HCT116 (cell line): ENCODE data around the gene RBM34. TPM values are rescaled to one million over a fixed set of nuclear protein-coding genes. Genes with fewer than 3 reads are reported as not detected.

ENCODE experiments used
- ATAC-seq: fragments of 200-7000 bp; cut with Tn5 transposase; 2 replicates; pipeline ENCODE4 v1.9.1; 2020; ENCODE audit warnings: mild to moderate bottlenecking, moderate library complexity
- Bru-seq: library from RNA; stranded (reverse); fragments of 400-500 nt; gene quantifications from one replicate; lab custom pipeline; 2021; lab: Mats Ljungman, UMichigan
- BruChase-seq, 2 experiments: library from RNA; stranded (reverse); fragments of 400-500 nt; gene quantifications; one replicate each; lab custom pipeline; 2021; lab: Mats Ljungman, UMichigan
- BruUV-seq: library from RNA; stranded (reverse); fragments of 400-500 nt; replicated peaks from 2 replicates; lab custom pipeline; 2021; lab: Mats Ljungman, UMichigan
- CTCF ChIA-PET: fragments of 300-600 bp; sonication (Branson Sonifier 250); formaldehyde crosslinking; loops from one replicate; lab custom pipeline; 2021; ENCODE audit warnings: antibody characterized with exemption; lab: Charles Lee
- POLR2A ChIA-PET: fragments of 300-600, 350-600 bp; sonication (Branson Sonifier 250); formaldehyde crosslinking; loops from one replicate; lab custom pipeline; 2021; ENCODE audit warnings: antibody characterized with exemption; lab: Charles Lee
- RAD21 ChIA-PET, 2 experiments: fragments of 300-600 bp; sonication (Branson Sonifier 250); formaldehyde crosslinking; loops; one replicate each; lab custom pipeline; 2023; ENCODE audit warnings: low total read pairs in 2 of 2; ENCODE audit not compliant: uncharacterized antibody in 2 of 2, unreplicated experiment in 2 of 2, low non-redundant PET in 1 of 2; lab: Charles Lee
- DNase-seq: peaks from one replicate; pipeline ENCODE4 v3.0.0-alpha.2; 2010; ENCODE audit warnings: low read depth, low spot score
- H2AFZ ChIP-seq: fragments of 200-600 bp; shearing (Covaris generic), sonication (generic); 2 replicates; pipeline ENCODE4 v1.6.1; 2017; ENCODE audit warnings: low read depth, mixed run types, mixed read lengths, antibody characterized with exemption, low read length; ENCODE audit not compliant: poor library complexity, severe bottlenecking
- H3K27ac ChIP-seq: 2 replicates; pipeline ENCODE4 v1.5.1; 2012; ENCODE audit warnings: low read depth, low read length
- H3K27me3 ChIP-seq: fragments of 200-600 bp; sonication (generic); 2 replicates; pipeline ENCODE4 v1.6.1; 2016; ENCODE audit warnings: mixed run types, low read length, mixed read lengths; ENCODE audit not compliant: insufficient read depth
- H3K36me3 ChIP-seq, 2 experiments: fragments of 200-500 bp in 1 of 2; fragments of 200-600 bp in 1 of 2; sonication (Bioruptor generic) in 1 of 2; sonication (generic) in 1 of 2; 2 replicates each; pipeline versions ENCODE4 v1.5.1 to v1.6.1; 2014 to 2016; ENCODE audit warnings: low read length in 2 of 2, inconsistent platforms in 1 of 2, mixed read lengths in 1 of 2, mixed run types in 1 of 2; ENCODE audit not compliant: insufficient read depth in 2 of 2, control insufficient read depth in 1 of 2
- H3K4me1 ChIP-seq, 2 experiments: fragments of 200-600 bp in 1 of 2; sonication (generic) in 1 of 2; 2 replicates each; pipeline versions ENCODE4 v1.5.1 to v1.6.1; 2012 to 2017; ENCODE audit warnings: low read length in 2 of 2, inconsistent platforms in 1 of 2, mild to moderate bottlenecking in 1 of 2, mixed read lengths in 1 of 2, mixed run types in 1 of 2, moderate library complexity in 1 of 2; ENCODE audit not compliant: insufficient read depth in 2 of 2, control insufficient read depth in 1 of 2
- H3K4me2 ChIP-seq: fragments of 200-600 bp; sonication (generic); 2 replicates; pipeline ENCODE4 v1.6.1; 2017; ENCODE audit warnings: mixed run types, low read length, mixed read lengths
- H3K4me3 ChIP-seq, 2 experiments: fragments of 200-600 bp in 1 of 2; sonication (generic) in 1 of 2; replicated peaks in 1 of 2; 2 replicates each; pipeline ENCODE4 v1.5.1; 2011 to 2016; ENCODE audit warnings: low read length in 2 of 2, control low read depth in 1 of 2, low read depth in 1 of 2, mild to moderate bottlenecking in 1 of 2, mixed read lengths in 1 of 2, mixed run types in 1 of 2
- H3K79me2 ChIP-seq: fragments of 200-600 bp; sonication (generic); 2 replicates; pipeline ENCODE4 v1.6.1; 2017; ENCODE audit warnings: mild to moderate bottlenecking, mixed run types, low read length, moderate library complexity, mixed read lengths; ENCODE audit not compliant: insufficient read depth
- H3K9ac ChIP-seq: fragments of 200-600 bp; sonication (generic); 2 replicates; pipeline ENCODE4 v1.6.1; 2016; ENCODE audit warnings: low read length, mixed read lengths
- H3K9me2 ChIP-seq: fragments of 200-600 bp; sonication (generic), shearing (Covaris generic); 2 replicates; pipeline ENCODE4 v1.6.1; 2017; ENCODE audit warnings: mixed run types, mild to moderate bottlenecking, moderate library complexity; ENCODE audit not compliant: insufficient read depth
- H3K9me3 ChIP-seq, 2 experiments: fragments of 200-500 bp in 1 of 2; fragments of 200-600 bp in 1 of 2; sonication (Bioruptor generic) in 1 of 2; sonication (generic) in 1 of 2; 2 replicates each; pipeline ENCODE4 v1.6.1; 2014 to 2017; ENCODE audit warnings: low read length in 2 of 2, mixed read lengths in 2 of 2, inconsistent platforms in 1 of 2, low read depth in 1 of 2, mild to moderate bottlenecking in 1 of 2, mixed run types in 1 of 2, moderate library complexity in 1 of 2; ENCODE audit not compliant: control insufficient read depth in 1 of 2, insufficient read depth in 1 of 2
- H4K20me1 ChIP-seq: fragments of 200-600 bp; sonication (generic), shearing (Covaris generic); 2 replicates; pipeline ENCODE4 v1.6.1; 2017; ENCODE audit warnings: mixed run types, mild to moderate bottlenecking, moderate library complexity; ENCODE audit not compliant: insufficient read depth
- CEBPB ChIP-seq: IDR thresholded peaks from 2 replicates; pipeline ENCODE4 v1.6.1; 2012; ENCODE audit warnings: low read depth
- ELF1 ChIP-seq: IDR thresholded peaks from 2 replicates; pipeline ENCODE4 v1.6.1; 2012; ENCODE audit warnings: low read depth, borderline replicate concordance
- EZH2phosphoT487 ChIP-seq: fragments of 200-600 bp; IDR thresholded peaks from 2 replicates; pipeline ENCODE4 v1.6.1; 2018; ENCODE audit warnings: antibody characterized with exemption, borderline replicate concordance
- FOSL1 ChIP-seq: IDR thresholded peaks from 2 replicates; pipeline ENCODE4 v1.6.1; 2012; ENCODE audit warnings: low read depth
- JUND ChIP-seq: IDR thresholded peaks from 2 replicates; pipeline ENCODE4 v1.6.1; 2012
- POLR2A ChIP-seq: IDR thresholded peaks from 2 replicates; pipeline ENCODE4 v1.7.0; 2011; ENCODE audit warnings: borderline replicate concordance; ENCODE audit not compliant: insufficient read depth, insufficient read length; ENCODE audit errors: extremely low read depth
- POLR2AphosphoS5 ChIP-seq: IDR thresholded peaks from 2 replicates; pipeline ENCODE4 v1.6.1; 2011; ENCODE audit warnings: mild to moderate bottlenecking, low read depth, low read length, moderate library complexity
- RAD21 ChIP-seq: IDR thresholded peaks from 2 replicates; pipeline ENCODE4 v1.6.1; 2012; ENCODE audit warnings: low read depth, mild to moderate bottlenecking
- SIN3A ChIP-seq: IDR thresholded peaks from 2 replicates; pipeline ENCODE4 v1.6.1; 2012; ENCODE audit warnings: low read depth
- SP1 ChIP-seq: IDR thresholded peaks from 2 replicates; pipeline ENCODE4 v1.6.1; 2012; ENCODE audit warnings: low read depth
- SRF ChIP-seq: IDR thresholded peaks from 2 replicates; pipeline ENCODE4 v1.6.1; 2012; ENCODE audit warnings: low read depth
- TCF7L2 ChIP-seq: IDR thresholded peaks from 2 replicates; pipeline ENCODE4 v1.7.0; 2011; ENCODE audit warnings: borderline replicate concordance, inconsistent platforms; ENCODE audit not compliant: insufficient read depth, insufficient read length; ENCODE audit errors: extremely low read depth
- YY1 ChIP-seq: IDR thresholded peaks from 2 replicates; pipeline ENCODE4 v1.6.1; 2011; ENCODE audit warnings: low read length, low read depth, moderate library complexity, mild to moderate bottlenecking; ENCODE audit not compliant: insufficient replicate concordance; ENCODE audit errors: extremely low read depth
- ZFX ChIP-seq: fragments of 450-650 bp; IDR thresholded peaks from 2 replicates; pipeline ENCODE4 v1.6.1; 2017
- intact Hi-C: fragments of 100-400 bp; cut with micrococcal nuclease; formaldehyde crosslinking; loops from 2 replicates; pipeline ENCODE4 v1.10.0; 2022
- long read RNA-seq: library from polyadenylated mRNA; unstranded; transcript quantifications from one replicate; pipeline ENCODE4 v2.0.0, GENCODE V29; 2021; ENCODE audit not compliant: unreplicated experiment
- polyA plus RNA-seq: library from polyadenylated mRNA; unstranded; fragments of >200 nt; gene quantifications from 2 replicates; pipeline ENCODE4 v1.2.1, GENCODE V29; 2012; ENCODE audit warnings: missing spikeins
- total RNA-seq: library from RNA; stranded (reverse); gene quantifications from one replicate; pipeline ENCODE4 v1.2.1, GENCODE V29; 2021; ENCODE audit not compliant: unreplicated experiment
- TF ChIP-seq, protein P1 (sequence below): IDR thresholded peaks from 2 replicates; pipeline ENCODE4 v1.6.1; 2012
- TF ChIP-seq, protein P2 (sequence below): IDR thresholded peaks from 2 replicates; pipeline ENCODE4 v1.6.1; 2011; ENCODE audit warnings: mild to moderate bottlenecking, low read length, moderate library complexity; ENCODE audit not compliant: insufficient replicate concordance; ENCODE audit errors: extremely low read depth
- TF ChIP-seq, protein P3 (sequence below), 3 experiments: fragments of 200-600 bp in 1 of 3; sonication (generic) in 1 of 3; IDR thresholded peaks in 2 of 3; conservative IDR thresholded peaks in 1 of 3; 2 replicates each; pipeline ENCODE4 v1.5.1; 2012 to 2017; ENCODE audit warnings: low read depth in 2 of 3, low read length in 2 of 3, antibody characterized with exemption in 1 of 3, borderline replicate concordance in 1 of 3, control low read depth in 1 of 3, mild to moderate bottlenecking in 1 of 3, mixed read lengths in 1 of 3, mixed run types in 1 of 3, moderate library complexity in 1 of 3; ENCODE audit not compliant: insufficient read depth in 1 of 3

The RBM34 gene, protein sequence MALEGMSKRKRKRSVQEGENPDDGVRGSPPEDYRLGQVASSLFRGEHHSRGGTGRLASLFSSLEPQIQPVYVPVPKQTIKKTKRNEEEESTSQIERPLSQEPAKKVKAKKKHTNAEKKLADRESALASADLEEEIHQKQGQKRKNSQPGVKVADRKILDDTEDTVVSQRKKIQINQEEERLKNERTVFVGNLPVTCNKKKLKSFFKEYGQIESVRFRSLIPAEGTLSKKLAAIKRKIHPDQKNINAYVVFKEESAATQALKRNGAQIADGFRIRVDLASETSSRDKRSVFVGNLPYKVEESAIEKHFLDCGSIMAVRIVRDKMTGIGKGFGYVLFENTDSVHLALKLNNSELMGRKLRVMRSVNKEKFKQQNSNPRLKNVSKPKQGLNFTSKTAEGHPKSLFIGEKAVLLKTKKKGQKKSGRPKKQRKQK
- 82.0 TPM for total RNA-seq
- 41.7 and 46.7 TPM in 2 replicates for polyA plus RNA-seq
- Bru-seq, nascent RNA, result percentile 85 among the genes with signal in this experiment
- percentile 78 among the genes with signal in this experiment for BruChase-seq, experiment 1, labeled RNA remaining after a 6-hour chase
- percentile 80 among the genes with signal in this experiment for BruChase-seq, experiment 2, labeled RNA remaining after a 2-hour chase
- long read RNA-seq, transcript RBM34-201 (11 exons, 2,054 nt), result major isoform, 43 of 54 reads
- long read RNA-seq, partial matches to known transcripts, result 2 of 54 reads
- long read RNA-seq, other reads (novel, unspliced or antisense), result 8 of 54 reads

DNA sequence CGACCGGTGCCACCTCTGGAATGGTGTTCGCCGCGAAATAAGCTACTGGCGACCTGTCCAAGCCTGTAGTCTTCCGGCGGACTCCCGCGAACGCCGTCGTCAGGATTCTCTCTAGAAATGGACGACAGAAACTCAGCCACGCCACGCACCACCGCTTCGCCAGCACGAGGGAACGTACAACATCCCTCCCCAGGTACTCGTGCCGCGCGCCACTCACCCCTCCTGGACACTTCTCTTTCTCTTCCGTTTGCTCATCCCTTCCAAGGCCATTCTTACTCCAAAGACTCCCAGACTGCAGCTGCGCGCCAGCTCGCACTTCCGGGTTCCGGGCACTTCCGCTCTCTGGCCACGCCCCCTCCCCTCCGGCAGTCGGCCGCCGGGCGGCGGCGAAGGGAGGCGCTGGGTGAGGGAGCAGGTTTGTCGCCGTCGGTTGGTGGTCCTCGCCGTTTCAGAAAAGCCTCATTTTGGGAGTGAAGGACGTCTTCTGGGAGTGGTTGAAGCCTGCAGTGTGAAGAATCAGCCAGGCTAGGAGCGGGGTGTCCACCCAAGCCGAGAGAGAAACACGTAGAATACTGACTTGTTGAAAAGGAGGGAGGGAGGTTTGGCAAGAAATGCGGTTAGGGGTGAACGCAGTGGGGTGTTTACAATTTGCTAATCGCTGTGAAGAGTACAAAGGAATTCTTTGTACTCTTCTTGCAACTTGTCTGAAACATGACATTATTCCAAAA is at the start of gene RBM34:
TSS of gene RBM34 (minus strand) at position 294 of the 728 bp plus-strand sequence. CDS start at position 270, 24 bp downstream.
- peak within 1 kb of the TSS; percentile 73 to 80 for H3K4me3 ChIP-seq
- POLR2A ChIA-PET, result interaction anchor here (0.8 kb wide), 1 partner anchor 24 kb away, joined by 3 read pairs; no protein-coding TSS in a partner anchor
- CTCF ChIA-PET, result interaction anchor here (0.6 kb wide), 1 partner anchor 256 kb away, joined by 3 read pairs; no protein-coding TSS in a partner anchor
- RAD21 ChIA-PET, result no interaction called here
- DNase-seq (peak; percentile 71), ATAC-seq (peak; percentile 92)
- H3K79me2 ChIP-seq, result peaks cover 41% of the 10 kb centered on the region
- peak within 1 kb of the TSS; percentile 64 for H3K27ac ChIP-seq
- no peak within 1 kb of the TSS for H2AFZ ChIP-seq
- no TSS peak for BruUV-seq
- H3K36me3 ChIP-seq, result peaks cover 8 to 22% of the 10 kb centered on the region in 2 experiments; a peak in 3 of 4 replicates
- peak within 1 kb of the TSS; percentile 78 for H3K9ac ChIP-seq
- intact Hi-C loops, result loop anchor here (10.0 kb wide), 1 partner anchor 254 kb away; no protein-coding TSS in a partner anchor
- no peaks in the 10 kb centered on the region for H3K27me3 ChIP-seq
- no peaks in the 10 kb centered on the region for H4K20me1 ChIP-seq
- H3K9me3 ChIP-seq, result no peaks in the 10 kb centered on the region
- no peaks in the 10 kb centered on the region for H3K9me2 ChIP-seq
- peaks cover 0 to 15% of the 10 kb centered on the region in 2 experiments; a peak in 2 of 4 replicates for H3K4me1 ChIP-seq
- peak within 1 kb of the TSS; percentile 86 for H3K4me2 ChIP-seq
- TF ChIP-seq SRF (no peak; the same call in 1 of the 2 replicates), ZFX (no peak), JUND (no peak; the same call in 1 of the 2 replicates), SP1 (no peak; the same call in 1 of the 2 replicates), TCF7L2 (no peak), FOSL1 (no peak), POLR2AphosphoS5 (peak; percentile 99), ELF1 (peak; percentile 99), YY1 (peak; percentile 86), SIN3A (peak; percentile 92), RAD21 (no peak), POLR2A (peak; percentile 97), CEBPB (no peak), EZH2phosphoT487 (no peak)
- TF ChIP-seq, protein P1, sequence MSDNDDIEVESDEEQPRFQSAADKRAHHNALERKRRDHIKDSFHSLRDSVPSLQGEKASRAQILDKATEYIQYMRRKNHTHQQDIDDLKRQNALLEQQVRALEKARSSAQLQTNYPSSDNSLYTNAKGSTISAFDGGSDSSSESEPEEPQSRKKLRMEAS, result peak; percentile 69; the same call in 1 of the 2 replicates
- TF ChIP-seq, protein P2, sequence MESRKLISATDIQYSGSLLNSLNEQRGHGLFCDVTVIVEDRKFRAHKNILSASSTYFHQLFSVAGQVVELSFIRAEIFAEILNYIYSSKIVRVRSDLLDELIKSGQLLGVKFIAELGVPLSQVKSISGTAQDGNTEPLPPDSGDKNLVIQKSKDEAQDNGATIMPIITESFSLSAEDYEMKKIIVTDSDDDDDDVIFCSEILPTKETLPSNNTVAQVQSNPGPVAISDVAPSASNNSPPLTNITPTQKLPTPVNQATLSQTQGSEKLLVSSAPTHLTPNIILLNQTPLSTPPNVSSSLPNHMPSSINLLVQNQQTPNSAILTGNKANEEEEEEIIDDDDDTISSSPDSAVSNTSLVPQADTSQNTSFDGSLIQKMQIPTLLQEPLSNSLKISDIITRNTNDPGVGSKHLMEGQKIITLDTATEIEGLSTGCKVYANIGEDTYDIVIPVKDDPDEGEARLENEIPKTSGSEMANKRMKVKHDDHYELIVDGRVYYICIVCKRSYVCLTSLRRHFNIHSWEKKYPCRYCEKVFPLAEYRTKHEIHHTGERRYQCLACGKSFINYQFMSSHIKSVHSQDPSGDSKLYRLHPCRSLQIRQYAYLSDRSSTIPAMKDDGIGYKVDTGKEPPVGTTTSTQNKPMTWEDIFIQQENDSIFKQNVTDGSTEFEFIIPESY, result peak; percentile 35
- TF ChIP-seq, protein P3, sequence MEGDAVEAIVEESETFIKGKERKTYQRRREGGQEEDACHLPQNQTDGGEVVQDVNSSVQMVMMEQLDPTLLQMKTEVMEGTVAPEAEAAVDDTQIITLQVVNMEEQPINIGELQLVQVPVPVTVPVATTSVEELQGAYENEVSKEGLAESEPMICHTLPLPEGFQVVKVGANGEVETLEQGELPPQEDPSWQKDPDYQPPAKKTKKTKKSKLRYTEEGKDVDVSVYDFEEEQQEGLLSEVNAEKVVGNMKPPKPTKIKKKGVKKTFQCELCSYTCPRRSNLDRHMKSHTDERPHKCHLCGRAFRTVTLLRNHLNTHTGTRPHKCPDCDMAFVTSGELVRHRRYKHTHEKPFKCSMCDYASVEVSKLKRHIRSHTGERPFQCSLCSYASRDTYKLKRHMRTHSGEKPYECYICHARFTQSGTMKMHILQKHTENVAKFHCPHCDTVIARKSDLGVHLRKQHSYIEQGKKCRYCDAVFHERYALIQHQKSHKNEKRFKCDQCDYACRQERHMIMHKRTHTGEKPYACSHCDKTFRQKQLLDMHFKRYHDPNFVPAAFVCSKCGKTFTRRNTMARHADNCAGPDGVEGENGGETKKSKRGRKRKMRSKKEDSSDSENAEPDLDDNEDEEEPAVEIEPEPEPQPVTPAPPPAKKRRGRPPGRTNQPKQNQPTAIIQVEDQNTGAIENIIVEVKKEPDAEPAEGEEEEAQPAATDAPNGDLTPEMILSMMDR (IDR thresholded peaks at IDR 0.05 in 2 of 3, conservative IDR thresholded peaks at IDR 0.05 in 1 of 3; ENCODE audit: borderline replicate concordance in 1 of 3, insufficient read depth in 1 of 3, low read depth in 2 of 3, low read length in 2 of 3), result 0 out of 6 replicates have a peak, but pooled peaks of 1 of the 3 experiments have one; percentile 14
